H9 (cell line): ENCODE measurements around the gene UNK. TPM values are rescaled to one million over a fixed set of nuclear protein-coding genes. Genes with fewer than 3 reads are reported as not detected.

ENCODE experiments used
- DNase-seq: peaks from one replicate; pipeline ENCODE4 v3.0.0-alpha.2; 2017
- H2AFZ ChIP-seq: one replicate; pipeline ENCODE4 v1.6.1; 2013; ENCODE audit warnings: mild to moderate bottlenecking, low read length, control low read depth, moderate library complexity
- H2AK5ac ChIP-seq: 2 replicates; pipeline ENCODE4 v1.6.1; 2013; ENCODE audit warnings: low read length, control low read depth, mixed read lengths; ENCODE audit not compliant: insufficient read length
- H2BK120ac ChIP-seq: one replicate; pipeline ENCODE4 v1.6.1; 2013; ENCODE audit warnings: low read depth, mild to moderate bottlenecking, low read length, control low read depth, inconsistent platforms; ENCODE audit not compliant: poor library complexity, severe bottlenecking
- H2BK12ac ChIP-seq: 2 replicates; pipeline ENCODE4 v1.6.1; 2013; ENCODE audit warnings: low read length, control low read depth, mixed read lengths, low read depth; ENCODE audit not compliant: insufficient read length
- H2BK15ac ChIP-seq: 2 replicates; pipeline ENCODE4 v1.6.1; 2013; ENCODE audit warnings: low read depth, low read length, control low read depth
- H2BK20ac ChIP-seq: one replicate; pipeline ENCODE4 v1.6.1; 2013; ENCODE audit warnings: low read depth, mild to moderate bottlenecking, low read length, control low read depth, inconsistent platforms; ENCODE audit not compliant: poor library complexity, severe bottlenecking
- H2BK5ac ChIP-seq: 2 replicates; pipeline ENCODE4 v1.6.1; 2013; ENCODE audit warnings: low read length, control low read depth, mixed read lengths; ENCODE audit not compliant: insufficient read length
- H3K14ac ChIP-seq: 2 replicates; pipeline ENCODE4 v1.6.1; 2013; ENCODE audit warnings: low read length, control low read depth; ENCODE audit not compliant: insufficient read depth
- H3K18ac ChIP-seq: 2 replicates; pipeline ENCODE4 v1.6.1; 2013; ENCODE audit warnings: low read depth, mild to moderate bottlenecking, mixed read lengths, low read length, control low read depth; ENCODE audit not compliant: insufficient read length
- H3K23ac ChIP-seq: 2 replicates; pipeline ENCODE4 v1.6.1; 2013; ENCODE audit warnings: low read length, control low read depth, mixed read lengths, low read depth; ENCODE audit not compliant: insufficient read length
- H3K23me2 ChIP-seq: 2 replicates; pipeline ENCODE4 v1.6.1; 2013; ENCODE audit warnings: low read depth, mild to moderate bottlenecking, mixed read lengths, low read length, control low read depth; ENCODE audit not compliant: insufficient read length, poor library complexity, severe bottlenecking
- H3K27ac ChIP-seq: 2 replicates; pipeline ENCODE4 v1.5.1; 2013; ENCODE audit warnings: low read length, control low read depth, mixed read lengths, low read depth; ENCODE audit not compliant: insufficient read length
- H3K27me3 ChIP-seq: 2 replicates; pipeline ENCODE4 v1.6.1; 2013; ENCODE audit warnings: low read length, control low read depth, inconsistent platforms; ENCODE audit not compliant: insufficient read depth
- H3K4ac ChIP-seq: 2 replicates; pipeline ENCODE4 v1.6.1; 2013; ENCODE audit warnings: low read depth, mild to moderate bottlenecking, control low read depth, inconsistent platforms, low read length, moderate library complexity
- H3K4me1 ChIP-seq: 2 replicates; pipeline ENCODE4 v1.6.1; 2013; ENCODE audit warnings: low read length, control low read depth, inconsistent platforms; ENCODE audit not compliant: insufficient read depth
- H3K4me2 ChIP-seq: 2 replicates; pipeline ENCODE4 v1.6.1; 2013; ENCODE audit warnings: low read length, control low read depth, mixed read lengths; ENCODE audit not compliant: insufficient read length, insufficient read depth
- H3K56ac ChIP-seq: 2 replicates; pipeline ENCODE4 v1.6.1; 2013; ENCODE audit warnings: low read depth, mild to moderate bottlenecking, mixed read lengths, low read length, control low read depth; ENCODE audit not compliant: insufficient read length
- H3K79me1 ChIP-seq: 2 replicates; pipeline ENCODE4 v1.6.1; 2013; ENCODE audit warnings: low read depth, mild to moderate bottlenecking, moderate library complexity, low read length, control low read depth, inconsistent platforms; ENCODE audit not compliant: insufficient read depth, poor library complexity, severe bottlenecking
- H3K79me2 ChIP-seq: 2 replicates; pipeline ENCODE4 v1.6.1; 2013; ENCODE audit warnings: low read length, control low read depth, inconsistent platforms; ENCODE audit not compliant: insufficient read depth
- H3K9ac ChIP-seq: 2 replicates; pipeline ENCODE4 v1.6.1; 2013; ENCODE audit warnings: low read length, control low read depth, mixed read lengths; ENCODE audit not compliant: insufficient read length; ENCODE audit errors: extremely low read depth
- H3K9me3 ChIP-seq: one replicate; pipeline ENCODE4 v1.6.1; 2013; ENCODE audit warnings: low read depth, low read length, inconsistent platforms; ENCODE audit not compliant: control insufficient read depth
- H3T11ph ChIP-seq: one replicate; pipeline ENCODE4 v1.6.1; 2013; ENCODE audit warnings: mild to moderate bottlenecking, low read length, control low read depth, inconsistent platforms
- H4K20me1 ChIP-seq: one replicate; pipeline ENCODE4 v1.6.1; 2013; ENCODE audit not compliant: control insufficient read depth, insufficient read length, insufficient read depth
- H4K5ac ChIP-seq: 2 replicates; pipeline ENCODE4 v1.6.1; 2013; ENCODE audit warnings: low read depth, mild to moderate bottlenecking, mixed read lengths, low read length, control low read depth; ENCODE audit not compliant: insufficient read length
- H4K8ac ChIP-seq: replicated peaks from 2 replicates; pipeline ENCODE4 v1.6.1; 2013; ENCODE audit warnings: low read length, control low read depth, mixed read lengths, low read depth; ENCODE audit not compliant: insufficient read length
- H4K91ac ChIP-seq: 2 replicates; pipeline ENCODE4 v1.6.1; 2013; ENCODE audit warnings: low read depth, mild to moderate bottlenecking, moderate library complexity, mixed read lengths, low read length, control low read depth; ENCODE audit not compliant: insufficient read length
- H3K27ac Mint-ChIP-seq, 3 experiments: 2 replicates in 2 of 3; 3 replicates in 1 of 3; pipeline ENCODE4 v1.8.0; 2020 to 2021; ENCODE audit warnings: mixed read lengths in 3 of 3, mild to moderate bottlenecking in 1 of 3, moderate library complexity in 1 of 3
- H3K27me3 Mint-ChIP-seq: 2 replicates; pipeline ENCODE4 v1.8.0; 2021; ENCODE audit warnings: low read depth, mild to moderate bottlenecking, moderate library complexity, mixed read lengths
- H3K36me3 Mint-ChIP-seq, 3 experiments: 2 replicates in 2 of 3; 3 replicates in 1 of 3; pipeline ENCODE4 v1.8.0; 2020 to 2021; ENCODE audit warnings: low read depth in 3 of 3, mixed read lengths in 3 of 3; ENCODE audit not compliant: insufficient read depth in 1 of 3
- H3K4me1 Mint-ChIP-seq, 2 experiments: 2 replicates each; pipeline ENCODE4 v1.8.0; 2020; ENCODE audit warnings: mixed read lengths in 2 of 2
- H3K4me3 Mint-ChIP-seq, 2 experiments: 2 replicates in 1 of 2; 3 replicates in 1 of 2; pipeline ENCODE4 v1.8.0; 2020 to 2021; ENCODE audit warnings: mild to moderate bottlenecking in 2 of 2, mixed read lengths in 2 of 2, moderate library complexity in 1 of 2
- H3K9me3 Mint-ChIP-seq, 2 experiments: 2 replicates in 1 of 2; 3 replicates in 1 of 2; pipeline ENCODE4 v1.8.0; 2020; ENCODE audit warnings: mild to moderate bottlenecking in 2 of 2, mixed read lengths in 2 of 2, moderate library complexity in 1 of 2
- WGBS: extraction: QIAGEN DNeasy Blood & Tissue Kit; methylation state at CpG from one replicate; pipeline ENCODE4 v1.1.7; 2013; ENCODE audit warnings: missing lambda C conversion rate, low lambda C conversion rate, mixed read lengths; ENCODE audit not compliant: insufficient read length; ENCODE audit errors: extremely low coverage; 5-methylcytosine and 5-hydroxymethylcytosine counted together
- total RNA-seq: library from RNA; stranded (reverse); gene quantifications from 2 replicates; pipeline ENCODE4 v1.2.1, GENCODE V29; 2021
- TF ChIP-seq, protein P1 (sequence below): fragments of 200-600 bp; sonication (generic); conservative IDR thresholded peaks from 3 replicates; pipeline ENCODE4 v1.8.0; 2021; ENCODE audit warnings: antibody characterized with exemption, mild to moderate bottlenecking

UNK gene
- total RNA-seq, 1 experiment from 2014 or later, result 36.4 TPM

GRCh38 chr17:75763613-75764416 lies 20.8 kb upstream of the UNK start:
- no peak overlapping the region for H2BK20ac ChIP-seq
- no CpG with 5 or more reads among the region's 16 CpGs for WGBS
- H3K4me2 ChIP-seq, result peak overlapping the region; percentile 48
- no peak overlapping the region for H3K9ac ChIP-seq
- TF ChIP-seq, protein P1, sequence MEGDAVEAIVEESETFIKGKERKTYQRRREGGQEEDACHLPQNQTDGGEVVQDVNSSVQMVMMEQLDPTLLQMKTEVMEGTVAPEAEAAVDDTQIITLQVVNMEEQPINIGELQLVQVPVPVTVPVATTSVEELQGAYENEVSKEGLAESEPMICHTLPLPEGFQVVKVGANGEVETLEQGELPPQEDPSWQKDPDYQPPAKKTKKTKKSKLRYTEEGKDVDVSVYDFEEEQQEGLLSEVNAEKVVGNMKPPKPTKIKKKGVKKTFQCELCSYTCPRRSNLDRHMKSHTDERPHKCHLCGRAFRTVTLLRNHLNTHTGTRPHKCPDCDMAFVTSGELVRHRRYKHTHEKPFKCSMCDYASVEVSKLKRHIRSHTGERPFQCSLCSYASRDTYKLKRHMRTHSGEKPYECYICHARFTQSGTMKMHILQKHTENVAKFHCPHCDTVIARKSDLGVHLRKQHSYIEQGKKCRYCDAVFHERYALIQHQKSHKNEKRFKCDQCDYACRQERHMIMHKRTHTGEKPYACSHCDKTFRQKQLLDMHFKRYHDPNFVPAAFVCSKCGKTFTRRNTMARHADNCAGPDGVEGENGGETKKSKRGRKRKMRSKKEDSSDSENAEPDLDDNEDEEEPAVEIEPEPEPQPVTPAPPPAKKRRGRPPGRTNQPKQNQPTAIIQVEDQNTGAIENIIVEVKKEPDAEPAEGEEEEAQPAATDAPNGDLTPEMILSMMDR, result no peak
- no peak overlapping the region for H4K91ac ChIP-seq
- H4K8ac ChIP-seq, result no peak overlapping the region
- no peak overlapping the region for H2BK5ac ChIP-seq
- no peak overlapping the region for H3K56ac ChIP-seq
- H2BK15ac ChIP-seq, result no peak overlapping the region
- Mint-ChIP-seq H3K27ac (no peak overlapping the region), H3K4me1 (peaks cover 9 to 16% of the 10 kb centered on the region in 2 experiments), H3K36me3 (peaks cover 0 to 6% (median under 1%) of the 10 kb centered on the region in 3 experiments; a peak in 4 of 7 replicates), H3K27me3 (peaks cover 2% of the 10 kb centered on the region; the same call in 1 of the 2 replicates), H3K4me3 (peak overlapping the region; percentile 64 to 80), H3K9me3 (no peaks in the 10 kb centered on the region)
- no peak overlapping the region for H3K18ac ChIP-seq
- H4K20me1 ChIP-seq, result no peaks in the 10 kb centered on the region
- no peak overlapping the region for H4K5ac ChIP-seq
- H3K14ac ChIP-seq, result no peak overlapping the region
- no peaks in the 10 kb centered on the region for H3K9me3 ChIP-seq
- no peak overlapping the region for H2AFZ ChIP-seq
- H3K4me1 ChIP-seq, result no peaks in the 10 kb centered on the region
- H3K27me3 ChIP-seq, result no peaks in the 10 kb centered on the region
- no peak overlapping the region for H2AK5ac ChIP-seq
- H3K23ac ChIP-seq, result no peak overlapping the region
- H3T11ph ChIP-seq, result no peak overlapping the region
- no peaks in the 10 kb centered on the region for H3K79me1 ChIP-seq
- H2BK12ac ChIP-seq, result no peak overlapping the region
- no peak overlapping the region for H3K4ac ChIP-seq
- no peak overlapping the region for H2BK120ac ChIP-seq
- no peak overlapping the region for H3K27ac ChIP-seq
- no peaks in the 10 kb centered on the region for H3K79me2 ChIP-seq
- peak; percentile 39 for DNase-seq
- H3K23me2 ChIP-seq, result peaks cover 11% of the 10 kb centered on the region
